SK-N-SH treated with all-trans-retinoic acid at 6 μM for 48 hours (cell line): ENCODE data around the gene CCP110.

Source experiments
- ATAC-seq: fragments of 200-7000 bp; cut with Tn5 transposase; 3 replicates; pipeline ENCODE4 v1.9.1; 2020; ENCODE audit warnings: mild to moderate bottlenecking, moderate library complexity
- BACH2 ChIP-seq: fragments of 250-450 bp; sonication (Bioruptor Pico); IDR thresholded peaks from 2 replicates; pipeline ENCODE4 v1.9.0; 2021; ENCODE audit warnings: mild to moderate bottlenecking, borderline replicate concordance
- CSDC2 ChIP-seq: fragments of 250-450 bp; sonication (Bioruptor Pico); IDR thresholded peaks from 2 replicates; pipeline ENCODE4 v1.5.0; 2020; ENCODE audit warnings: mild to moderate bottlenecking, moderate library complexity
- ESRRG ChIP-seq: fragments of 250-450 bp; sonication (Bioruptor Pico); IDR thresholded peaks from 2 replicates; pipeline ENCODE4 v1.6.1; 2021; ENCODE audit warnings: mild to moderate bottlenecking
- GLIS3 ChIP-seq: fragments of 250-450 bp; sonication (Bioruptor Pico); IDR thresholded peaks from 2 replicates; pipeline ENCODE4 v1.5.0; 2020; ENCODE audit warnings: mild to moderate bottlenecking, moderate library complexity
- ISL1 ChIP-seq: fragments of 250-450 bp; sonication (Bioruptor Pico); IDR thresholded peaks from 2 replicates; pipeline ENCODE4 v2.1.2; 2022; ENCODE audit warnings: mild to moderate bottlenecking, moderate library complexity
- OSR1 ChIP-seq: fragments of 250-450 bp; sonication (Bioruptor Pico); IDR thresholded peaks from 2 replicates; pipeline ENCODE4 v1.8.0; 2022; ENCODE audit warnings: moderate library complexity, mild to moderate bottlenecking, inconsistent platforms
- PPARA ChIP-seq: fragments of 250-450 bp; sonication (Bioruptor Pico); IDR thresholded peaks from 2 replicates; pipeline ENCODE4 v1.5.0; 2020; ENCODE audit warnings: mild to moderate bottlenecking, borderline replicate concordance
- RARB ChIP-seq: fragments of 250-450 bp; sonication (Bioruptor Pico); IDR thresholded peaks from 2 replicates; pipeline ENCODE4 v1.8.0; 2021; ENCODE audit warnings: mild to moderate bottlenecking, moderate library complexity
- SNAI2 ChIP-seq: fragments of 250-450 bp; sonication (Bioruptor Pico); IDR thresholded peaks from 2 replicates; pipeline ENCODE4 v1.5.0; 2020; ENCODE audit warnings: mild to moderate bottlenecking, moderate library complexity
- TCF4 ChIP-seq: fragments of 250-450 bp; sonication (Bioruptor Pico); IDR thresholded peaks from 2 replicates; pipeline ENCODE4 v1.8.0; 2021; ENCODE audit warnings: mild to moderate bottlenecking, moderate library complexity, borderline replicate concordance
- TOX ChIP-seq: fragments of 250-450 bp; sonication (Bioruptor Pico); IDR thresholded peaks from 2 replicates; pipeline ENCODE4 v1.8.0; 2021; ENCODE audit warnings: mild to moderate bottlenecking, moderate library complexity, borderline replicate concordance
- ZFP30 ChIP-seq: fragments of 450-650 bp; formaldehyde crosslinking; IDR thresholded peaks from 2 replicates; pipeline ENCODE4 v1.5.0; 2022; ENCODE audit warnings: mild to moderate bottlenecking, moderate library complexity
- ZNF565 ChIP-seq: fragments of 450-650 bp; formaldehyde crosslinking; conservative IDR thresholded peaks from 2 replicates; pipeline ENCODE4 v1.5.0; 2020; ENCODE audit warnings: low read depth, mild to moderate bottlenecking, moderate library complexity
- ZNF70 ChIP-seq: fragments of 450-650 bp; formaldehyde crosslinking; IDR thresholded peaks from 2 replicates; pipeline ENCODE4 v1.5.0; 2020; ENCODE audit warnings: mild to moderate bottlenecking, moderate library complexity
- ZNF8 ChIP-seq: fragments of 450-650 bp; formaldehyde crosslinking; IDR thresholded peaks from 2 replicates; pipeline ENCODE4 v1.5.0; 2020; ENCODE audit warnings: mild to moderate bottlenecking, moderate library complexity
- TF ChIP-seq, protein P1 (sequence below): fragments of 250-450 bp; sonication (Bioruptor Pico); IDR thresholded peaks from 2 replicates; pipeline ENCODE4 v1.8.0; 2020; ENCODE audit warnings: mild to moderate bottlenecking, moderate library complexity, borderline replicate concordance
- TF ChIP-seq, protein P2 (sequence below): fragments of 250-450 bp; sonication (Bioruptor Pico); IDR thresholded peaks from 2 replicates; pipeline ENCODE4 v1.5.1; 2021; ENCODE audit warnings: mild to moderate bottlenecking, moderate library complexity
- TF ChIP-seq, protein P3 (sequence below): fragments of 250-450 bp; sonication (Bioruptor Pico); IDR thresholded peaks from 2 replicates; pipeline ENCODE4 v1.5.0; 2020; ENCODE audit warnings: mild to moderate bottlenecking, moderate library complexity
- TF ChIP-seq, protein P4 (sequence below): fragments of 250-450 bp; sonication (Bioruptor Pico); IDR thresholded peaks from 2 replicates; pipeline ENCODE4 v1.5.1; 2020; ENCODE audit warnings: low read depth, mild to moderate bottlenecking, moderate library complexity

Gene CCP110

DNA sequence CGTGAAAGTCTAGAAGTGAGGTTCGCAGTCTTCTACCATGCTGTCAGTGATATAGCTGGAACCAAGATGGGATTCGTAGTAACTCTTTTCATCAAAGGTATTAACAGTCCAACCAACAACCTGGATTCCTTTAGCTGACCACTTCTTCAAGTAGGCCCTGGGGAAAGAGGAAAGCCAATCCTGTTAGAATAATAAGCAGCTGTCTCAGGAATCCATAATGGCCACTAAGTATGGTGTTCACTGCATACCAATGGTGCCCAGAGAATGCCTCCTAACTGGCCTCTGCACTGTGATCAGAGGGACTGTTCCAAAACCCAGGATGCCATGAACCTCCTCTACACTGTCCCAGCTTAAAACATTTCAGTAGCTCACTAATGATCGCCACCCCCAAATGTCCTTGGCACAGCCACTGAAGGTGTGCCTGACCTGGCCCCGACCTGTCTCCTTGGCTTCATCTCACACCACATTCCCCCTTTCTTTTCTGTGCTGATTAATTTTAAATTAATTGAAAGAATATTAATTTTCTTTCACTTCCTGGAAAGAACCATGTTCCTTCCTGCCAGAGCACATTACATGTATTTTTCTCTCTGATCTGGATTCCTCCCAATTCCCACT, 20.2 kb upstream of the CCP110 start:
- no peak for ATAC-seq
- TF ChIP-seq GLIS3 (CRISPR knock-in tag) (no peak), BACH2 (no peak), OSR1 (no peak), TOX (CRISPR knock-in tag) (no peak), ZFP30 (CRISPR knock-in tag) (no peak), ZNF565 (CRISPR knock-in tag) (no peak), PPARA (CRISPR knock-in tag) (no peak), TCF4 (CRISPR knock-in tag) (no peak), RARB (CRISPR knock-in tag) (no peak), CSDC2 (CRISPR knock-in tag) (no peak), ESRRG (CRISPR knock-in tag) (no peak), SNAI2 (CRISPR knock-in tag) (no peak)
- TF ChIP-seq, protein P1, sequence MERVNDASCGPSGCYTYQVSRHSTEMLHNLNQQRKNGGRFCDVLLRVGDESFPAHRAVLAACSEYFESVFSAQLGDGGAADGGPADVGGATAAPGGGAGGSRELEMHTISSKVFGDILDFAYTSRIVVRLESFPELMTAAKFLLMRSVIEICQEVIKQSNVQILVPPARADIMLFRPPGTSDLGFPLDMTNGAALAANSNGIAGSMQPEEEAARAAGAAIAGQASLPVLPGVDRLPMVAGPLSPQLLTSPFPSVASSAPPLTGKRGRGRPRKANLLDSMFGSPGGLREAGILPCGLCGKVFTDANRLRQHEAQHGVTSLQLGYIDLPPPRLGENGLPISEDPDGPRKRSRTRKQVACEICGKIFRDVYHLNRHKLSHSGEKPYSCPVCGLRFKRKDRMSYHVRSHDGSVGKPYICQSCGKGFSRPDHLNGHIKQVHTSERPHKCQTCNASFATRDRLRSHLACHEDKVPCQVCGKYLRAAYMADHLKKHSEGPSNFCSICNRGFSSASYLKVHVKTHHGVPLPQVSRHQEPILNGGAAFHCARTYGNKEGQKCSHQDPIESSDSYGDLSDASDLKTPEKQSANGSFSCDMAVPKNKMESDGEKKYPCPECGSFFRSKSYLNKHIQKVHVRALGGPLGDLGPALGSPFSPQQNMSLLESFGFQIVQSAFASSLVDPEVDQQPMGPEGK = no peak
- TF ChIP-seq, protein P2, sequence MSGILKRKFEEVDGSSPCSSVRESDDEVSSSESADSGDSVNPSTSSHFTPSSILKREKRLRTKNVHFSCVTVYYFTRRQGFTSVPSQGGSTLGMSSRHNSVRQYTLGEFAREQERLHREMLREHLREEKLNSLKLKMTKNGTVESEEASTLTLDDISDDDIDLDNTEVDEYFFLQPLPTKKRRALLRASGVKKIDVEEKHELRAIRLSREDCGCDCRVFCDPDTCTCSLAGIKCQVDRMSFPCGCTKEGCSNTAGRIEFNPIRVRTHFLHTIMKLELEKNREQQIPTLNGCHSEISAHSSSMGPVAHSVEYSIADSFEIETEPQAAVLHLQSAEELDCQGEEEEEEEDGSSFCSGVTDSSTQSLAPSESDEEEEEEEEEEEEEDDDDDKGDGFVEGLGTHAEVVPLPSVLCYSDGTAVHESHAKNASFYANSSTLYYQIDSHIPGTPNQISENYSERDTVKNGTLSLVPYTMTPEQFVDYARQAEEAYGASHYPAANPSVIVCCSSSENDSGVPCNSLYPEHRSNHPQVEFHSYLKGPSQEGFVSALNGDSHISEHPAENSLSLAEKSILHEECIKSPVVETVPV = no peak

DNA sequence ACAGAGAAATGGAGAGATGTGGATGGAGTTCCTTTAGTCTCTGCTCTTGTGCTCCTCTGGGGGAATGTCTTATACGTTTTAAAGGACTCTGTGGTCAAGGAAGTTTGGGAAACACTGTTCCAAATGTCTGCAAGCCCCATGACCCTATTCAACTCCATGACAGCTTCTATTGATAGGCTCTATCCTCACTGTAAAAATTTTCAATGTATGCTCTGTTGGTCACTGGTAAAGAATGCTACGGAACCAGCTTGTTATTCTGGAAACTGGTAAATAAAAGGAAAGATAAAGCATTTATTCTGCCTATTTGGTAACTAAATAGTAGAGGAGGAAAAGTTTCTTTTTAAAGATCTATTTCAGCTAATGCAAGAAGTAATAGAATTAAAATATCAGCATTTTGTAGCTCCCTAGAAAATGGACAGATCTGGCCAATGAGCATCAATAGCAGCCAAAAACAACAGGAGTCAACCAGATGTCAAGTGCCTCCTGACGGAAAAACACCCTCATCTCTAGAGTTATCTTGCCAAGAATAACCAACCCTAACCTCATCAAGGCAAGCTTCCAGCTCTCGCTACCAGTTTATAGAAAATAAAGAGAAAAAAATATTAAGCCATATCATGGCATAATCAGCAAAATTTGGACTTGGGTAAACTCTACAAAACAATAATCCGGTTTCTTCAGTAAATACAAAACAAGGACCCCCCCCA, 18.0 kb upstream of the CCP110 start:
- TF ChIP-seq, protein P3, sequence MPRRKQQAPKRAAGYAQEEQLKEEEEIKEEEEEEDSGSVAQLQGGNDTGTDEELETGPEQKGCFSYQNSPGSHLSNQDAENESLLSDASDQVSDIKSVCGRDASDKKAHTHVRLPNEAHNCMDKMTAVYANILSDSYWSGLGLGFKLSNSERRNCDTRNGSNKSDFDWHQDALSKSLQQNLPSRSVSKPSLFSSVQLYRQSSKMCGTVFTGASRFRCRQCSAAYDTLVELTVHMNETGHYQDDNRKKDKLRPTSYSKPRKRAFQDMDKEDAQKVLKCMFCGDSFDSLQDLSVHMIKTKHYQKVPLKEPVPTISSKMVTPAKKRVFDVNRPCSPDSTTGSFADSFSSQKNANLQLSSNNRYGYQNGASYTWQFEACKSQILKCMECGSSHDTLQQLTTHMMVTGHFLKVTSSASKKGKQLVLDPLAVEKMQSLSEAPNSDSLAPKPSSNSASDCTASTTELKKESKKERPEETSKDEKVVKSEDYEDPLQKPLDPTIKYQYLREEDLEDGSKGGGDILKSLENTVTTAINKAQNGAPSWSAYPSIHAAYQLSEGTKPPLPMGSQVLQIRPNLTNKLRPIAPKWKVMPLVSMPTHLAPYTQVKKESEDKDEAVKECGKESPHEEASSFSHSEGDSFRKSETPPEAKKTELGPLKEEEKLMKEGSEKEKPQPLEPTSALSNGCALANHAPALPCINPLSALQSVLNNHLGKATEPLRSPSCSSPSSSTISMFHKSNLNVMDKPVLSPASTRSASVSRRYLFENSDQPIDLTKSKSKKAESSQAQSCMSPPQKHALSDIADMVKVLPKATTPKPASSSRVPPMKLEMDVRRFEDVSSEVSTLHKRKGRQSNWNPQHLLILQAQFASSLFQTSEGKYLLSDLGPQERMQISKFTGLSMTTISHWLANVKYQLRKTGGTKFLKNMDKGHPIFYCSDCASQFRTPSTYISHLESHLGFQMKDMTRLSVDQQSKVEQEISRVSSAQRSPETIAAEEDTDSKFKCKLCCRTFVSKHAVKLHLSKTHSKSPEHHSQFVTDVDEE = 0 out of 2 replicates have a peak, but pooled peaks have one; percentile 26
- TF ChIP-seq SNAI2 (CRISPR knock-in tag) = no peak
- TF ChIP-seq ISL1 = peak; percentile 40
- TF ChIP-seq CSDC2 (CRISPR knock-in tag) = no peak
- peak; percentile 64; the same call in 1 of the 2 replicates for TF ChIP-seq TCF4 (CRISPR knock-in tag)
- TF ChIP-seq, protein P4, sequence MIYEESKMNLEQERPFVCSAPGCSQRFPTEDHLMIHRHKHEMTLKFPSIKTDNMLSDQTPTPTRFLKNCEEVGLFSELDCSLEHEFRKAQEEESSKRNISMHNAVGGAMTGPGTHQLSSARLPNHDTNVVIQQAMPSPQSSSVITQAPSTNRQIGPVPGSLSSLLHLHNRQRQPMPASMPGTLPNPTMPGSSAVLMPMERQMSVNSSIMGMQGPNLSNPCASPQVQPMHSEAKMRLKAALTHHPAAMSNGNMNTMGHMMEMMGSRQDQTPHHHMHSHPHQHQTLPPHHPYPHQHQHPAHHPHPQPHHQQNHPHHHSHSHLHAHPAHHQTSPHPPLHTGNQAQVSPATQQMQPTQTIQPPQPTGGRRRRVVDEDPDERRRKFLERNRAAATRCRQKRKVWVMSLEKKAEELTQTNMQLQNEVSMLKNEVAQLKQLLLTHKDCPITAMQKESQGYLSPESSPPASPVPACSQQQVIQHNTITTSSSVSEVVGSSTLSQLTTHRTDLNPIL (CRISPR knock-in tag) = 0 out of 2 replicates have a peak, but pooled peaks have one; percentile 31
- peak; percentile 33; the same call in 1 of the 3 replicates for ATAC-seq

DNA sequence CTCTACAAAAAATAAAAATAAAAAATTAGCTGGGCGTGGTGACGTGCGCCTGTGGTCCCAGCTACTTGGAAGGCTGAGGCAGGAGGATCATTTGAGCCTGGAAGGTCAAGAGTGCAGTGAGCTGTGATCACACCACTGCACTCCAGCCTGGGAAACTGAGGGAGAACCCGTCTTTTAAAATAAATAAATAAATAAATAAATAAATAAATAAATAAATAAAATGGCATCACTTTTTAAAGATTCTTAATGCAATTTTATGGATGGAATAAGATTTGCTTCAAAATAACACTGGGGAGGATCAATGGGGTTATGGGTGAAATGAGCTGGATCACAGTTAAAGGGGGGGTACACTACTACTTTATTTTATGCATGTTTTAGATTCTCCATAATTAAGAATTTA, 16.8 kb upstream of the CCP110 start:
- ATAC-seq = no peak
- TF ChIP-seq SNAI2 (CRISPR knock-in tag) = no peak
- no peak for TF ChIP-seq ZFP30 (CRISPR knock-in tag)
- TF ChIP-seq ZNF565 (CRISPR knock-in tag) = no peak
- no peak for TF ChIP-seq ZNF8 (CRISPR knock-in tag)
- TF ChIP-seq, protein P2 = no peak
- no peak for TF ChIP-seq BACH2
- no peak for TF ChIP-seq OSR1
- no peak for TF ChIP-seq ESRRG (CRISPR knock-in tag)
- no peak for TF ChIP-seq ZNF70 (CRISPR knock-in tag)
- TF ChIP-seq TCF4 (CRISPR knock-in tag) = no peak
